Body of pancreas (tissue), 4 donors: ENCODE results near the gene DGKI. TPM values are rescaled to one million over a fixed set of nuclear protein-coding genes. Genes with fewer than 3 reads are reported as not detected.

Source experiments
- ATAC-seq: fragments of 150-250 bp; one replicate; pipeline ENCODE4 v1.9.1; 2016
- DNase-seq, 4 donors: peaks; one replicate each; pipeline ENCODE4 v3.0.0-alpha.2; 2019
- H3K27ac ChIP-seq, 4 donors: fragments of 200-600 bp; sonication (generic); 1 replicate in 3 of 4; 2 replicates in 1 of 4; pipeline versions ENCODE4 v1.5.1 to v1.6.1; 2016 to 2019; ENCODE audit warnings: mild to moderate bottlenecking in 1 of 4, mixed read lengths in 1 of 4, moderate library complexity in 1 of 4
- H3K27me3 ChIP-seq, 2 donors: fragments of 200-600 bp; sonication (generic); one replicate each; pipeline ENCODE4 v1.6.0; 2016; ENCODE audit warnings: mild to moderate bottlenecking in 1 of 2
- H3K36me3 ChIP-seq, 2 donors: fragments of 200-600 bp; sonication (generic); replicated peaks in 1 of 2; 2 replicates each; pipeline ENCODE4 v1.5.1; 2016; ENCODE audit warnings: low read depth in 2 of 2; ENCODE audit not compliant: insufficient read depth in 1 of 2
- H3K4me1 ChIP-seq: fragments of 200-600 bp; sonication (generic); one replicate; pipeline ENCODE4 v1.6.0; 2016
- H3K4me3 ChIP-seq, 2 donors: fragments of 200-600 bp; sonication (generic); 1 replicate in 1 of 2; 2 replicates in 1 of 2; pipeline ENCODE4 v1.5.1; 2016 to 2019
- H3K9me3 ChIP-seq, 3 donors: fragments of 200-600 bp; sonication (generic); 1 replicate in 2 of 3; 2 replicates in 1 of 3; pipeline ENCODE4 v1.5.1; 2016
- POLR2A ChIP-seq, 3 donors: fragments of 450-650 bp; IDR thresholded peaks; one replicate each; pipeline ENCODE4 v1.6.1; 2016; ENCODE audit warnings: antibody characterized with exemption in 3 of 3, mild to moderate bottlenecking in 2 of 3
- WGBS, 2 donors: methylation state at CpG; one replicate each; pipeline ENCODE4 v1.1.5; 2017; 5-methylcytosine and 5-hydroxymethylcytosine counted together
- intact Hi-C: fragments of 100-400 bp; cut with DNase I; formaldehyde crosslinking; loops from one replicate; pipeline ENCODE4 v1.15.1; 2023
- total RNA-seq, 2 donors: library from RNA; depleted of rRNA; stranded (reverse); fragments of >200 nt; gene quantifications; one replicate each; pipeline ENCODE4 v1.1.0, GENCODE V29; 2016
- TF ChIP-seq, protein P1 (sequence below), 7 experiments: fragments of 450-650 bp in 4 of 7; fragments of 200-600 bp in 3 of 7; sonication (generic) in 3 of 7; IDR thresholded peaks; one replicate each; pipeline ENCODE4 v1.5.1; 2016 to 2019; ENCODE audit warnings: antibody characterized with exemption in 7 of 7

Gene DGKI
- total RNA-seq, 2 donors from 2014 or later: 2.6 TPM; not detected in 1

GRCh38 chr7:137404660-137405317 lies 442.0 kb downstream of the DGKI start:
- no peak for ATAC-seq
- H3K4me1 ChIP-seq: no peaks in the 10 kb centered on the region
- 70 to 77% methylated on average over 5 of the region's 5 CpGs for WGBS, 2 donors

GRCh38 chr7:137403353-137403695 lies 443.4 kb downstream of the DGKI start:
- H3K4me3 ChIP-seq: no peak overlapping the region
- DNase-seq: no peak
- no peaks in the 10 kb centered on the region for H3K4me1 ChIP-seq
- H3K27me3 ChIP-seq: no peaks in the 10 kb centered on the region
- 34 to 81% methylated on average over 2 of the region's 2 CpGs for WGBS, 2 donors
- H3K27ac ChIP-seq: no peak overlapping the region
- TF ChIP-seq, protein P1, sequence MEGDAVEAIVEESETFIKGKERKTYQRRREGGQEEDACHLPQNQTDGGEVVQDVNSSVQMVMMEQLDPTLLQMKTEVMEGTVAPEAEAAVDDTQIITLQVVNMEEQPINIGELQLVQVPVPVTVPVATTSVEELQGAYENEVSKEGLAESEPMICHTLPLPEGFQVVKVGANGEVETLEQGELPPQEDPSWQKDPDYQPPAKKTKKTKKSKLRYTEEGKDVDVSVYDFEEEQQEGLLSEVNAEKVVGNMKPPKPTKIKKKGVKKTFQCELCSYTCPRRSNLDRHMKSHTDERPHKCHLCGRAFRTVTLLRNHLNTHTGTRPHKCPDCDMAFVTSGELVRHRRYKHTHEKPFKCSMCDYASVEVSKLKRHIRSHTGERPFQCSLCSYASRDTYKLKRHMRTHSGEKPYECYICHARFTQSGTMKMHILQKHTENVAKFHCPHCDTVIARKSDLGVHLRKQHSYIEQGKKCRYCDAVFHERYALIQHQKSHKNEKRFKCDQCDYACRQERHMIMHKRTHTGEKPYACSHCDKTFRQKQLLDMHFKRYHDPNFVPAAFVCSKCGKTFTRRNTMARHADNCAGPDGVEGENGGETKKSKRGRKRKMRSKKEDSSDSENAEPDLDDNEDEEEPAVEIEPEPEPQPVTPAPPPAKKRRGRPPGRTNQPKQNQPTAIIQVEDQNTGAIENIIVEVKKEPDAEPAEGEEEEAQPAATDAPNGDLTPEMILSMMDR (IDR thresholded peaks at IDR 0.05): no peak
- TF ChIP-seq POLR2A (IDR thresholded peaks at IDR 0.05): no peak
- no peaks in the 10 kb centered on the region for H3K9me3 ChIP-seq
- intact Hi-C loops: no loop called here
- H3K36me3 ChIP-seq: no peaks in the 10 kb centered on the region
- ATAC-seq: no peak

More at GRCh38 chr7:137404660-137405317, 442.0 kb downstream of the DGKI start:
- intact Hi-C loops: no loop called here
- H3K27ac ChIP-seq: no peak overlapping the region
- no peaks in the 10 kb centered on the region for H3K27me3 ChIP-seq
- H3K4me3 ChIP-seq: no peak overlapping the region
- no peaks in the 10 kb centered on the region for H3K36me3 ChIP-seq
- TF ChIP-seq POLR2A (IDR thresholded peaks at IDR 0.05): no peak
- TF ChIP-seq, protein P1 (IDR thresholded peaks at IDR 0.05): no peak
- no peak for DNase-seq
- H3K9me3 ChIP-seq: no peaks in the 10 kb centered on the region

- DNase-seq: no peak
- Histone ChIP-seq H3K27ac (no peak overlapping the region), H3K9me3 (no peaks in the 10 kb centered on the region), H3K27me3 (no peaks in the 10 kb centered on the region), H3K4me1 (no peaks in the 10 kb centered on the region), H3K4me3 (no peak overlapping the region), H3K36me3 (no peaks in the 10 kb centered on the region)
- 29 to 36% methylated on average over 10 of the region's 10 CpGs for WGBS, 2 donors
- TF ChIP-seq, protein P1 (IDR thresholded peaks at IDR 0.05): no peak
- TF ChIP-seq POLR2A (IDR thresholded peaks at IDR 0.05): no peak
- intact Hi-C loops: no loop called here
- no peak for ATAC-seq
Measured at GRCh38 chr7:137402536-137403352, 444.0 kb downstream of the DGKI start.

DNA sequence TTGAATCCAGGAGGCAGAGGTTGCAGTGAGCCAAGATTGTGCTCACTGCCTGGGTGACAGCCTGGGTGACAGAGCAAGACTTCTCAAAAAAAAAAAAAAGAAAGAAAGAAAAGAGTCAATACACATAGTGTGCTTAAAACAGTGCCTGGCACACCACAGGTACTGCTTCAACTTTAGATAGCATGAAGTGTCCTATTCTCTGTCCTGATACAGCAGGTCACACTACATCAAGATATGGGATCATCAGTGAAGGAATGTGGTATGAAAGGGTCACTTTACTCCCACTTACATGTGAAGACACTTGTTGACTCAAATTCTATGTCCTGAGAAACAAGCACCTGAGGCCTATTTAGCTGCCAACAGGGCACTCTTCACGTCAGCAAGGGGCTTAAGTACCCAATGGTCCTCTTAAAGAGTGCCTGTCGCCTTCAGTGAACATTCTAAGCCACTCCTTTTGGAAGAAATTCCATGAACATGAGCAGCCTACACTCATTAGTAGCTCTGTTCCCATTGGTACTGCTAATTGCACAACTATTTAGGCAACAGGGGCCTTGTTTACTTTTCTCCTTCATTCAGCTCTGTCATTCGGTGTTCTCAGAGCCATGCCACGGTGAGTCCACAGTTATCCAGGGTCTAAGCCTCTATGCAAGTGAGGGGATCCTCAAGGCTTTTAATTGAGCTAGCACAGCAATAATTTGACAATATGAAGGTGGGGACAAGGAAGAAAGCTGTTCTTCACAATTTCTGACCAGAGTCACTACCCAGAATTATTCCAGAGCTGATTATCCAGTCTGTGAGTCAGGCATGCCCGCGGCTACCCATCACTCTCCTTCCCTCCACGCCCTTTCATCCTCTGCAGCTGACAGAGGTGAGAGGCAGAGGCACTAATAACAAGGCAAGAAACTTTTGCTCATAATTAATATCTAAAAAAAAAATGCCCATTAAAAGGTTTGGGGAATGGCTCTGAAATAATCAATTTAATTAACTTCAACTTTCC lies 446.6 kb downstream of the DGKI start:
- Histone ChIP-seq H3K36me3 (no peaks in the 10 kb centered on the region), H3K4me3 (no peak overlapping the region), H3K9me3 (no peaks in the 10 kb centered on the region), H3K4me1 (no peaks in the 10 kb centered on the region), H3K27me3 (no peaks in the 10 kb centered on the region), H3K27ac (no peak overlapping the region)
- intact Hi-C loops: no loop called here
- ATAC-seq (no peak), DNase-seq (no peak)
- TF ChIP-seq POLR2A (IDR thresholded peaks at IDR 0.05): no peak
- WGBS, 2 donors: 55 to 59% methylated on average over 7 of the region's 7 CpGs

GRCh38 chr7:137396051-137396450 lies 450.7 kb downstream of the DGKI start:
- intact Hi-C loops: no loop called here
- no peak for TF ChIP-seq POLR2A (IDR thresholded peaks at IDR 0.05)
- WGBS, 2 donors: 75 to 82% methylated on average over 4 of the region's 4 CpGs
- no peaks in the 10 kb centered on the region for H3K36me3 ChIP-seq
- no peak overlapping the region for H3K4me3 ChIP-seq
- H3K9me3 ChIP-seq: no peaks in the 10 kb centered on the region
- no peaks in the 10 kb centered on the region for H3K4me1 ChIP-seq
- no peaks in the 10 kb centered on the region for H3K27me3 ChIP-seq
- no peak for ATAC-seq
- no peak for DNase-seq
- H3K27ac ChIP-seq: no peak overlapping the region
